NB4 (cell line): Measurements from ENCODE around the gene PBX1.

Experiments
- MYC ChIP-seq: IDR thresholded peaks from 2 replicates; pipeline ENCODE4 v1.6.1; 2011; ENCODE audit warnings: low read depth, low read length
- POLR2A ChIP-seq: IDR thresholded peaks from 2 replicates; pipeline ENCODE4 v1.6.1; 2011; ENCODE audit warnings: mild to moderate bottlenecking; ENCODE audit not compliant: insufficient read length; ENCODE audit errors: extremely low read depth
- TF ChIP-seq, protein P1 (sequence below): IDR thresholded peaks from 2 replicates; pipeline ENCODE4 v1.6.1; 2011; ENCODE audit warnings: low read depth, low read length
- TF ChIP-seq, protein P2 (sequence below): IDR thresholded peaks from one replicate; pipeline ENCODE4 v1.5.1; 2012; ENCODE audit warnings: low read depth, low read length

DNA sequence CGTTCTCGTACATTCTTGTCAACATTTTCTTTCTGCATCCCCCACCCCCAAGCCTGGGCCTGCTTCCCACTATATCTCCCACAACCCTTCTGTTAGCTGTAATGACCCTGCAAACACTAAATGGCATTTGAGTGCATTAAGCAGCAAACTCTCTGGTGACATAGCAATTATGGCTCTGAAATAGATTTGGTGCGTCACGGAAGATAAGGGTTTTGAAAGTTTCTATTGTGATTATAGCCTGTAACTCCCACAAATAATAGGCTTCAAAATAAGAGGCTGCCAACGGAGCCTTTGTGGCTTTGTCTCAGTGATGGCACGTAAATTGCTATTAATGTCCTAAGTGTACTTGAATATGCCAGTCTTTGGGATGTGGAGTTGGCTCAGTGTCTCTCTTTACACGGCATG, 277.6 kb downstream of the PBX1 start:
- TF ChIP-seq, protein P1, sequence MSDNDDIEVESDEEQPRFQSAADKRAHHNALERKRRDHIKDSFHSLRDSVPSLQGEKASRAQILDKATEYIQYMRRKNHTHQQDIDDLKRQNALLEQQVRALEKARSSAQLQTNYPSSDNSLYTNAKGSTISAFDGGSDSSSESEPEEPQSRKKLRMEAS = no peak
- TF ChIP-seq, protein P2, sequence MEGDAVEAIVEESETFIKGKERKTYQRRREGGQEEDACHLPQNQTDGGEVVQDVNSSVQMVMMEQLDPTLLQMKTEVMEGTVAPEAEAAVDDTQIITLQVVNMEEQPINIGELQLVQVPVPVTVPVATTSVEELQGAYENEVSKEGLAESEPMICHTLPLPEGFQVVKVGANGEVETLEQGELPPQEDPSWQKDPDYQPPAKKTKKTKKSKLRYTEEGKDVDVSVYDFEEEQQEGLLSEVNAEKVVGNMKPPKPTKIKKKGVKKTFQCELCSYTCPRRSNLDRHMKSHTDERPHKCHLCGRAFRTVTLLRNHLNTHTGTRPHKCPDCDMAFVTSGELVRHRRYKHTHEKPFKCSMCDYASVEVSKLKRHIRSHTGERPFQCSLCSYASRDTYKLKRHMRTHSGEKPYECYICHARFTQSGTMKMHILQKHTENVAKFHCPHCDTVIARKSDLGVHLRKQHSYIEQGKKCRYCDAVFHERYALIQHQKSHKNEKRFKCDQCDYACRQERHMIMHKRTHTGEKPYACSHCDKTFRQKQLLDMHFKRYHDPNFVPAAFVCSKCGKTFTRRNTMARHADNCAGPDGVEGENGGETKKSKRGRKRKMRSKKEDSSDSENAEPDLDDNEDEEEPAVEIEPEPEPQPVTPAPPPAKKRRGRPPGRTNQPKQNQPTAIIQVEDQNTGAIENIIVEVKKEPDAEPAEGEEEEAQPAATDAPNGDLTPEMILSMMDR = no peak
- no peak for TF ChIP-seq POLR2A
- TF ChIP-seq MYC = no peak
